Left cardiac atrium (tissue), 4 donors: ENCODE data around the gene AQP7. TPM values are rescaled to one million over a fixed set of nuclear protein-coding genes. Genes with fewer than 3 reads are reported as not detected.
A peak's percentile ranks its signal among the peaks of the same experiment; 100 is the strongest.
"Not testable (repeated sequence)": the region's sequence is repeated elsewhere in the genome, so short reads cannot be mapped to it uniquely, and the experiment has no call there.

Experiments
- ATAC-seq, 2 donors: fragments of 200-7000 bp; cut with Tn5 transposase; one replicate each; pipeline ENCODE4 v1.9.1; 2020; ENCODE audit warnings: mild to moderate bottlenecking in 2 of 2, moderate library complexity in 2 of 2
- DNase-seq: peaks from one replicate; pipeline ENCODE4 v3.0.0-alpha.2; 2020
- intact Hi-C, 2 donors: fragments of 100-400 bp; cut with DNase I; formaldehyde crosslinking; loops; one replicate each; pipeline versions ENCODE4 v1.14.1 to v1.15.1; 2022 to 2023
- total RNA-seq, 2 donors: library from RNA; stranded (reverse); fragmentation: NEBNext Ultra II Directional; extraction: Animal tissue kit (Norgen Biotek cat#: 25700); gene quantifications; one replicate each; pipeline ENCODE4 v1.2.1, GENCODE V29; 2021
- donor health status: DM: no; HTN: yes; CAD: no.
- donor health status: DM: no; HTN: yes; CAD: no; lungs with severe emphysema.
- donor health status: DM: yes; HTN: yes; CAD: no.
- donor health status: Dilated cardiomyopathy.

AQP7 gene
- total RNA-seq, 2 donors from 2014 or later, result 51.8 to 123 TPM

GRCh38 chr9:33436445-33436844 lies 34.1 kb upstream of the AQP7 start:
- peak in 1 of 2 donors; percentile 42 for ATAC-seq
- DNase-seq, result peak; percentile 58
- intact Hi-C loops, result no loop called here

- no peak for DNase-seq
- intact Hi-C loops, result no loop called here
- ATAC-seq, result no peak
These were observed 33.5 kb upstream of the AQP7 start for GRCh38 chr9:33435821-33436277.

- intact Hi-C loops, result no loop called here
- ATAC-seq (no peak), DNase-seq (no peak)
These were observed 32.1 kb upstream of the AQP7 start for GRCh38 chr9:33434317-33435105.

GRCh38 chr9:33433871-33434270 lies 31.5 kb upstream of the AQP7 start:
- DNase-seq (no peak), ATAC-seq (no peak)
- intact Hi-C loops, result no loop called here

- intact Hi-C loops, result no loop called here
- no peak for DNase-seq
- ATAC-seq, result no peak
These were observed 29.1 kb upstream of the AQP7 start for GRCh38 chr9:33431420-33431819.

GRCh38 chr9:33430942-33431341 lies 28.6 kb upstream of the AQP7 start:
- intact Hi-C loops, result no loop called here
- peak in 1 of 2 donors; percentile 64 for ATAC-seq
- no peak for DNase-seq

GRCh38 chr9:33429256-33429985 lies 27.1 kb upstream of the AQP7 start:
- intact Hi-C loops, result no loop called here
- ATAC-seq (peak in 1 of 2 donors; percentile 74), DNase-seq (no peak)

- no peak for ATAC-seq
- intact Hi-C loops, result no loop called here
- DNase-seq, result no peak
These were observed 24.5 kb upstream of the AQP7 start for GRCh38 chr9:33426843-33427293.

- DNase-seq, result no peak
- no peak for ATAC-seq
- intact Hi-C loops, result no loop called here
These were observed 22.8 kb upstream of the AQP7 start for GRCh38 chr9:33425128-33425533.

- intact Hi-C loops, DNase-seq, ATAC-seq: not testable (repeated sequence)
These were observed 22.1 kb upstream of the AQP7 start for GRCh38 chr9:33424492-33424891.

- intact Hi-C loops, ATAC-seq, DNase-seq: not testable (repeated sequence)
These were observed 21.7 kb upstream of the AQP7 start for GRCh38 chr9:33424043-33424442.

GRCh38 chr9:33419708-33420303 lies 17.4 kb upstream of the AQP7 start:
- DNase-seq (no peak), ATAC-seq (no peak)
- intact Hi-C loops, result loop anchor here in 1 of 2 donors (5.0 kb wide), 1 partner anchor 48 kb away; no protein-coding TSS in a partner anchor

- intact Hi-C loops, result loop anchor here in 1 of 2 donors (5.0 kb wide), 1 partner anchor 46 kb away; no protein-coding TSS in a partner anchor
- no peak for ATAC-seq
- DNase-seq, result no peak
These were observed 15.7 kb upstream of the AQP7 start for GRCh38 chr9:33418090-33418489.

GRCh38 chr9:33416996-33417395 lies 14.6 kb upstream of the AQP7 start:
- ATAC-seq (no peak), DNase-seq (no peak)
- intact Hi-C loops, result loop anchor here in 1 of 2 donors (5.0 kb wide), 1 partner anchor 45 kb away; no protein-coding TSS in a partner anchor

- ATAC-seq (peak; percentile 85), DNase-seq (peak; percentile 83)
- intact Hi-C loops, result loop anchor here (1.0 to 5.0 kb wide), 2 partner anchors 40 to 43 kb away; no protein-coding TSS in a partner anchor
These were observed 13.2 kb upstream of the AQP7 start for GRCh38 chr9:33415501-33416038.

GRCh38 chr9:33414889-33415500 lies 12.6 kb upstream of the AQP7 start:
- ATAC-seq, result no peak
- no peak for DNase-seq
- intact Hi-C loops, result loop anchor here (1.0 to 5.0 kb wide), 2 partner anchors 40 to 43 kb away; no protein-coding TSS in a partner anchor

GRCh38 chr9:33414268-33414667 lies 11.9 kb upstream of the AQP7 start:
- intact Hi-C loops, result no loop called here
- ATAC-seq, result no peak

GRCh38 chr9:33408087-33408486 lies 5.7 kb upstream of the AQP7 start:
- ATAC-seq (no peak), DNase-seq (no peak)
- intact Hi-C loops, result loop anchor here in 1 of 2 donors (5.0 kb wide), 1 partner anchor 39 kb away; the partner anchor contains the start of gene AQP3

More at GRCh38 chr9:33414268-33414667, 11.9 kb upstream of the AQP7 start:
- no peak for DNase-seq

- ATAC-seq (no peak), DNase-seq (no peak)
- intact Hi-C loops, result loop anchor here in 1 of 2 donors (5.0 kb wide), 1 partner anchor 40 kb away; the partner anchor contains the start of gene AQP3
These were observed 4.7 kb upstream of the AQP7 start for GRCh38 chr9:33407061-33407460.
